SW480 (cell line): ENCODE data around the gene PAK3.

Source experiments
- DNase-seq: peaks from one replicate; pipeline ENCODE4 v3.0.0-alpha.2; 2016; ENCODE audit warnings: low spot score

PAK3 gene

GRCh38 chrX:111262086-111262485 lies 166.1 kb downstream of the PAK3 start:
- DNase-seq = no peak

DNA sequence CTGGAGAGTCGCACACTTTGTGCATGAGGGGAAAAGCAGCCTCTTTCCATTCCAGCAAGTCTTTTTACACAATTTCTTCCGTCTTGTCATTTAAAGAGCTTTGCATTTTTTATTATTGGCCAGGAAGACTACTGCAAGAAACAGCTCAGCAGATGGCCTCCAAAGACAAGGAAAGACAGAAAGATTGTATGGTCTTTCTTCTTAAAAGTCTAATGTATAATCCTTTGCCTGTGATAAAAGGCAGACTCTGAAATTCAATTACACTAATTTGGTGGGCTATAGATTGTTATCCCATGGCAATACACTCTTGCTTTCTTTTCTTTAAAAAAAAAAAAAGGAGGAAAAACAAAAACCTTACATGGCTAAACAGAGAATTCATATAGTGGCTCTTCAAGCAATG lies 168.4 kb downstream of the PAK3 start:
- DNase-seq = no peak

DNA sequence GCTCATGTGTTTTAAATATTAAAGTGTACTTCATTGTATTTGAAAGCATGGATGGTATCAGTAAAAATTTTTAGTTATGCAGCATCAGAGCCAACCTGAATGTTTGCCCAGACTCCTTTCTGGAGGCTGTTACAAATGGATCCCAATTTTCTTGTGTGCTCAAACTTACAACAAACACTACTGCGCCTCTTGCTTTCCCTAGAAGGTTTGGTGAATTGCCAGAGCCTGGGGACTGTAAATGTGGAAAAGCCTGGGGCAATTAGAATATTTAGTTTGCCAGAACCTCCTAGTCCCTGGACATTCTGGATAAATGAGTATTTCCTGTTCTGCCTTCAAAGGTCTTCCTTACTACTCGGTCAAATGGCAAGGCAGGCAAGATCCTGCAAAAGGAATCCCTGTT lies 169.5 kb downstream of the PAK3 start:
- DNase-seq = no peak

DNA sequence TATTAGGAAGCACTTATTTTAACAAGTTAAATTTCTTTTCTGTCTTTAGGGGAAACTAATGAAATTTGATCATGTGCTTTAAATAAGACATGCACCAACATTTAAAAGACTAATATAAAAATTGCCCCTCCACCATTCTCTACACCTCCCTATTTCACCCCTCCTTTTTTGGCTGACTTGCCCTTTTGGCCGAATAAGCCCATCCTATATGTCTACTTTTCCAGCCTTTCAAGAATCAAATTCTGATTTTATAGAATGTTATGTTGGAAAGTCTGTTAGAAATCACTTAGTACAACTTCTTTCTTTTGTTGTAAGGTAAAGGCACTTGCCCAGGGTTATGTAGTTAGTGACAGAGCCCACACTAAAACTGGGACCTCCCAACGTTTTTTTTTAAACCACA lies 172.5 kb downstream of the PAK3 start:
- no peak for DNase-seq

DNA sequence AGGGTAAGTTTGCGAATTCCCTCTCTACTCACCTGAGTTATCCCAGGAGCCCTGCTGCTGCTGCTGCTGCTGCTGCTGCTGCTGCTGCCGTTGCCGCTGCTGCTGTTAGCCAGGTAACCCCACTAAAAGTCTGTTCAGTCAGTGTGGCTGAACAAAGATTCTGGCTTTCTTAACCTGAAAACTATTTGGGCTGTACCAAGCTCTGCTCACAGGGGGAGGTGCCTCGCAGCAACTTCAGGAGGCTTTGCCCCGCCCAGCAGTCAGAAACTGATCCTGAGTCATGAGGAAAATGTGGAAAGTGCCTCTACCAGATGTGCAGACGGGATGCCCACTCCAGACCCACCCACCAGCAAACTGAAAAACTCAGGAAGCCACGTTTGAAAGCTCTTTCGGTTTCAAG lies 174.3 kb downstream of the PAK3 start, which contains the start of gene CAPN6:
Gene CAPN6, minus strand, starts transcription at position 145 of the 400 bp plus-strand sequence. CDS start 6,547 bp downstream, outside the sequence.
- peak; percentile 24 for DNase-seq
